C1 segment of cervical spinal cord (tissue), 14 donors: ENCODE data around the gene INO80B.

Experiments used
- DNase-seq, 14 donors: peaks; one replicate each; lab custom pipeline; 2025; lab: John Stamatoyannopoulos, UW

The INO80B gene

DNA sequence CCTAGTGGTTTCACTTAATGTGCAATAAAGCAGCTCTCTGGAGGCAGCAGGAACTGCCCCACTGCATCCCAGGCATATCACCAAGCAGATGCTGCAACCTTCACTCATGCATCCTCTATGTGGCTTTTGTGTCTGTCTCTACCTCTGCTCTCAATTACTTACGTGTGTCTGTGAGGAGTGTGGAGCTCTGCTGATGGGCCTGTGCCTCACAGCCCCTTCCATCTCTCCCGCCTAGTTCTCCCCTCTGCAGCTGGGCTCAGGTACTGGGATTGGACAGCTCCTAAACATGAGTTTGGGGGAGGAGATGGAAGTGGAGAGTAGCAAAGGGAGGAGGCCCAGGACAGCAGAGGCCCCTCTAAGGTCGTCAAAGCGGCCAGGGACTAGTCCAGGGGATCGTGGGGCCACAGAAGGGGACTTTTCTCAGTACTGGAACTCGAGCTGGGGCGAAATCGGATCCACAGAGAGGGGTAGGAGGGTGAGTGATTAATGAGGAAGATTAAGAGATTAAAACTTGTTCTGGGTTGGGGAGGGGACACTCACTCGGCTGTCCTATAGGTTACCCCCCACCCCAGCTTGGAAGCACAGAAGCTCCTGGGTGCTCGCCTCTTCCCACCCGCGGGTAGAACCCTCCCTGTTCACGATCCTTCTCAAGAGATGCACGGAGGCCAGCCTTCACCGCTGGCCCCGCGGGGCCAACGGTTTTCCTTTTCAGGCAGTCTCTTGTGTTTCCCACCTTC is 46.6 kb downstream of the INO80B start:
- no peak for DNase-seq

DNA sequence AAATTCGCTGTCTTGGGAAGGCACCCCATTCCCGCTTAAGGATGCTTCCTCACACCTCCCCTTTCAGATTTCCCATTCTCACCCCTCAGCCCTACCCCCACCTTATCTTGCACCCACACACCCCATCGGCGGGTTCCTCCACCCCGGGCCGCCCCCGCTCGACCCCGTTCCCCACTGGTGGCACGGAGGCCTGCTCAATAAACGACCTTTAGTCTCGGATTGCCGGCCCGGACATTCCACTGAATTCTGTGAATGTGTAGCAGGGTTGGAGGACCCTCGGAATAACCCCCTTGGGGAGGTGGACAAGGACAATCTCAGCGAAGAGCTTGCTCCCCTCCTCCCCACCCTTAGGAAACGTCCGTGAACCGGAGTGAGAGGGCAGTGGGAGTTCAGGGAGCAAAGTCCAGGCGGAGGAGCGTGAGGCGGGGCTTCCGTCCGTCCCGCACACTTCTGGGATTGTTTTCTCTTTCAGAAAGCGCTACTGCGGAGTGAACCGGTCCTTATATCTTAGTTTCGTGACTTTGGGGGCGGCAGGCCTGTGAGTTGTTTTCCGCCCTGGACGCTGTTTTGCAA is 47.3 kb downstream of the INO80B start:
- DNase-seq: no peak

DNA sequence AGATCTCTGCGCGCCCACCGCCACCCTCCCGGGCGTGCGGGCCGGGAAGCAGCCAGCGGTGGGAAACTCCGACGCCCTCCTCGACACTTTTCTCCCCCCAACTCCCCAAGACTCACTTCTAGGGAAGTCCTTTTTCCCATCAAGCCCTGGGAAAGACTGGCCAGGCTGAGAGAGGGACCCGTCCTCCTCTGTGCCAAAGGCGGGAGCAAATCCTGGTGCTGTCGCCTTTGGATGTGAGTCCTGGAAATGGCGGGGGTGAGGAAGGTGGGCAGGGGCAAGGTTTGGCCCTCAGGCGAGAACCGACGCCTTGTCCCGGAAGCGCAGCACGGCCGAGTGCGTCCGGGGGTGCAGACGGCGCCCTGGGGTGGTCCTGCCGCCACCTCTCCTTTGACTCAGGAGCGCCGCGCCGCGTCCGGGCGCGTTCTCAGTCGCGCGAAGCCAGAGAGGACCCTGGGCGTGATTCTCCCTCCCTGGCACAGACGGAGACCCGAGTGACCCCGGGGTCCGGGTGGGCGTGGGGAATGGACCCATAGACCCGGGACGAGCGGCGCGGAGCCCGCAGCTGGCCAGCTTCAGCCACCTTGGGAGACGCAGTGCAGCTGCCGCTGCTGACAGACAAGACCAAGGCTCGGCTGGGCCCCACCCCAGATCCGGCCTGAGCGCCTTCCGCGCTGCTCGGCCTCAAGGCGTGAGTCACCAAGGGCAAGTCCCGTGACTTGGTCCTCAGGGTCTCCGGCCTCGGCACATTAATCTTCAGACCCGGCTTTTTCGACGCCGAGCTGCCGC is 48.0 kb downstream of the INO80B start:
- peak in 1 of 14 donors; percentile 5 for DNase-seq

DNA sequence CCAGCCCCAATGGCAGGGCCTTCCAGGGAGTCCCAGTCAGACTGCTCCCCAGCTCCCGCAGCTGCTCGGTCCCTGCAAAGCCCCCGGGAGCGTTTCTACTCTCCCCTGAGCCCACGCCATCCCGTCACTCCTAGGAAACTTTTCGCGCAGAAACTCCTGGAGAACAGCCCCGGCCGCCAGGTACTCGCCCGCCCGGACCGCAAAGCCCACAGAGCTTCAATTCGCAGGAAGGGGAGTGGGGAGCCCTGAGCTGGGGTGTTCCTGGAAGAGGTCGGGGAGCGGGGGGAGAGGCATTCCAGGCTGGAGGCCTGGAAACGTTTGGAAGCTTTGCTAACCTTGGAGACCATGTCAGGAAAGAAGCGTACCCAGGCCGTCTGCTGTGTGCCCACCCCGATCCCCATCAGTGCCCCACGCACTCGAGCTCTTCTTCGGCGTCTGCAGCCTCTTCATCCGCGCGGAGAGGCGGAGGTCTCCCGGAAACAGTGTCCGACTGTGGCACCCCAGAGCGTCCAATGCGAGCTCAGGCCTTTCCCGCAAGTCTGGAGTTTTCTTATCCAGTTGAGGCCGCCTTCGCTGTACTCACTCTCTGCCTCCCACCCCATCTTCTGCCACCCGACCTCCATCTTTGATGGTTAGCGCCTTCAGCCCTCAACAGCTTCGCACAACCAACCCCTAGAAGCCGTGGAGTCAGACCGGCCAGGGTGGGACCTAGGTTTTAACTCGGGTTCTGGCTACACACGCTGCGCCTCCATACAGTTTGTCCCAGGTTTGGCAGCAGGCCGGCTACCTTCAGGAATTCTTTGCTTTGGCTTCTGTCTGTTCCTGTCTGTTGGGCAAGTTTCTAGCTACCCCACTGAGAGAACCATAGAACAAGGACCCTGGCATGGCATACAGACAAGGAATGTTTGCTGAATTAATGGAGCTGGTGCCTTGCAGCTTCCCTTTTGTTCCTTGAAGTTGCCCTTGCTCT is 48.9 kb downstream of the INO80B start:
- no peak for DNase-seq

DNA sequence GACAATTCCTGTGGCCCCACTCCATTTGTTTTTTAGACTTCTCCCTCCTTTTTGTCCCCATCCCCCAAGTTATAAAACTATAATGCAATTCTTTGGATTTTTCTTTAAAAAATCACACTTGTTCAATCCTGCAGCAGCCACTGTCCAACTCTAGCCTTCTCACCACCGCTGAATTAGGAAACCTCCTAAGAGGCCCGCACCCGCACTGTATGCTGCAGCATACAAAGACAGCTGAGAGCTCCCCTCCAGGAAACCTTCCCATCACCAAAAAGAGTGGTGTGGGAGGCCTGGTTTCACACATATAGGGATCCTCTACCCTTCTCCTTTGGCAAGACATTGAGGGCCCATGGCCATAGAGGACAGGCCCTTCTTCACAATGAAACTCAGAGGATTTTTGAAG is 49.7 kb downstream of the INO80B start:
- DNase-seq: no peak

DNA sequence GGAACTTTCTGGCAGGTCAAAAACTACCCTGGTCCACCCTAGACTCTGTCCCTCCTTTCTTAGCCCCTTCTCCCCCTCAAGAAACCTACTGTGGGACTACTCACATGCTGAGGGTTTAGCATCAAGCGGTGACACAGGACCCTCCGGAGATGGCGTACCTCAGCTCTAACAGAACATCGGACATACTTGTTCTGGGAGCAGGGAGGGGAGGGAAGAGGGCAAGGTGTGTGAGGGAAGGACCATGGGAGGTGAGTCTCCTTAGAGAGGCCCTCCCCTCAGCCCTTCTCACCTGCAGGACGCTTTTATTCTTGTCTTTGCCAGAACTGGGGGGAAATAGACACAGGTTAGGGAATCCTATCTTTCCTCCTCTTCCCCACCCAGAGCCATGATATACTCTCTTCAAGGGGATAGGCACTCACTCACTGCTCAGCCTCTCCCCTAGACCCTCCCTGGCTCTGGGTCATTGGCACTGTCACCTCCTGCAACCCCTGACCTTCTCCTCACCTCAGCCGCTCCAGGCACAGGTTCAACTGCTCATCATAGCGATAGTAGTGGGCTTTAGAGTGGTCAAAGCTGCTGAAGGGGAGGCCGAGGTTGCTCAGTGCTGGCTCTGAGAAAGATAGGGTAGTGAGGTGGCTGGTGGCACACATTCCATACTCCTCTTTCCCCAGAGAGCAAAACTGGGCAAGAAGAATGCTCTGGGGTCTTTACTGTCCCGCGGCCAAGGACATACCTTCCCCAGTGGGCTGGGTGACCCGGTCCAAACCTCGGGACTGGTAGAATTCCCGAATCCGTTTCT is 50.8 kb downstream of the INO80B start:
- no peak for DNase-seq

DNA sequence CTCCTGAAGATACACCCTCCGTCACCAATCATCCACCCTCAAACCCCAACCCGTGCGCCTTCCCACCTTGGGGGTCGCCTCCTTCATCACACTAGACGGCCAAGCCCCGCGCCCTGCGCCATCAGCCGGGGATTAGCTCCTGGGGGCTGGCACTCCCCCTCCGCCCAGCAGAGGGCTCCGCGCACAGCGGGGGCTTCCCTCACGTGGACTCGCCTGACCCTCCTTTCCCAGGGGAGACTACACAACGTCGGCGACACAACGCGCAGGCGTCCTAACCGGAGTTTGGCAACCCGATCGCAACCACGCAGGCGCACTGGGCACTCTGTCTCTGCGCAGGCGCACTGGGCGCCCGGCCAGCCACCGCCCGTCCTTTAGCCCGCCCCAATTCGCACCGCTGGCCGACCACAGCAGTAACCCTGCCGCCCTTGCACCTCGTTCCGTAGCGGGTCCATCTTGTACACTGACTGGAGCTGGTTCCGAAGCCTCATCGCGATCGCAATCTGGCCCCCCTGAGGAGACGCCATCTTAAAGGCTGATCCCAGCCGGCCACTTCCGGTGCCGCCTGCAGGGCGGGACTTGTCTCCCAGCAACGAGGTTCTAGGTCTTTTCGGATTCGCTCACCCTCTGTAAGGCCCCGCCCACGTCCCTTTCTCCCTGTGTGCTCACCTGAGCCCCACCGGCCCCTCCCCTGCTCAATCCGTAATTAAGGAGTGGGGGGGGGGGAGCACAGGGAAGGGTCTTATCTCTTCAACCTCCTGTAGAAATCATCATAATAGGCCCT is 52.4 kb downstream of the INO80B start, which contains the start of gene PCGF1:
Gene PCGF1 (minus strand): TSS at position 551 of the 781 bp plus-strand sequence. CDS start 27 bp downstream, at position 524.
- DNase-seq: peak; percentile 62 to 99 (median 94)
